Keratinocyte (primary cell): ENCODE data around the gene ELF1. TPM values are rescaled to one million over a fixed set of nuclear protein-coding genes. Genes with fewer than 3 reads are reported as not detected.

Source experiments
- DNase-seq: peaks from one replicate; pipeline ENCODE4 v3.0.0-alpha.2; 2011; ENCODE audit warnings: low read depth, missing footprints, low spot score
- FAIRE-seq: peaks from 2 replicates; lab custom pipeline; 2011; peaks lifted over from hg19 to GRCh38; lab: Jason Lieb, UNC
- H2AFZ ChIP-seq: 2 replicates; pipeline ENCODE4 v1.6.0; 2012; ENCODE audit warnings: low read length, control low read depth, inconsistent platforms; ENCODE audit not compliant: control insufficient read depth
- H3K27ac ChIP-seq: 2 replicates; pipeline ENCODE4 v1.5.1; 2011; ENCODE audit warnings: low read length; ENCODE audit not compliant: control insufficient read depth, insufficient read depth
- H3K27me3 ChIP-seq: 3 replicates; pipeline ENCODE4 v1.6.0; 2011; ENCODE audit warnings: low read length; ENCODE audit not compliant: control insufficient read depth, insufficient read depth; ENCODE audit errors: extremely low read depth
- H3K36me3 ChIP-seq, 2 experiments: 2 replicates in 1 of 2; 3 replicates in 1 of 2; pipeline ENCODE4 v1.5.1; 2011; ENCODE audit warnings: low read length in 2 of 2, mild to moderate bottlenecking in 1 of 2; ENCODE audit not compliant: control insufficient read depth in 2 of 2, insufficient read depth in 2 of 2; ENCODE audit errors: extremely low read depth in 1 of 2
- H3K4me1 ChIP-seq: 3 replicates; pipeline ENCODE4 v1.5.1; 2011; ENCODE audit warnings: low read length; ENCODE audit not compliant: control insufficient read depth, insufficient read depth; ENCODE audit errors: extremely low read depth
- H3K4me2 ChIP-seq: 3 replicates; pipeline ENCODE4 v1.6.0; 2011; ENCODE audit warnings: low read depth, low read length; ENCODE audit not compliant: control insufficient read depth, insufficient read depth; ENCODE audit errors: extremely low read depth
- H3K4me3 ChIP-seq, 3 experiments: fragments of 200-600 bp in 1 of 3; sonication (generic) in 1 of 3; 2 replicates in 2 of 3; 3 replicates in 1 of 3; pipeline ENCODE4 v1.5.1; 2011 to 2016; ENCODE audit warnings: low read length in 3 of 3, mild to moderate bottlenecking in 3 of 3, control low read depth in 2 of 3, inconsistent platforms in 1 of 3, low read depth in 1 of 3, mixed read lengths in 1 of 3, mixed run types in 1 of 3, moderate library complexity in 1 of 3; ENCODE audit not compliant: control insufficient read depth in 2 of 3, insufficient read depth in 2 of 3; ENCODE audit errors: extremely low read depth in 1 of 3
- H3K79me2 ChIP-seq: 2 replicates; pipeline ENCODE4 v1.6.0; 2012; ENCODE audit warnings: low read length; ENCODE audit not compliant: control insufficient read depth, insufficient read depth
- H3K9ac ChIP-seq: 3 replicates; pipeline ENCODE4 v1.6.0; 2011; ENCODE audit warnings: low read length; ENCODE audit not compliant: control insufficient read depth, insufficient read depth; ENCODE audit errors: extremely low read depth
- H3K9me1 ChIP-seq: 3 replicates; pipeline ENCODE4 v1.6.0; 2011; ENCODE audit warnings: low read length; ENCODE audit not compliant: control insufficient read depth, insufficient read depth; ENCODE audit errors: extremely low read depth
- H3K9me3 ChIP-seq: 2 replicates; pipeline ENCODE4 v1.5.1; 2012; ENCODE audit warnings: low read depth, low read length; ENCODE audit not compliant: control insufficient read depth
- H4K20me1 ChIP-seq: 3 replicates; pipeline ENCODE4 v1.6.0; 2011; ENCODE audit warnings: low read length; ENCODE audit not compliant: control insufficient read depth, insufficient read depth; ENCODE audit errors: extremely low read depth
- CTCF ChIP-seq, 3 experiments: IDR thresholded peaks in 1 of 3; conservative IDR thresholded peaks in 1 of 3; optimal IDR thresholded peaks in 1 of 3; 2 replicates in 2 of 3; 3 replicates in 1 of 3; pipeline versions ENCODE3 to v1.5.1; 2011; ENCODE audit warnings: low read length in 3 of 3, mild to moderate bottlenecking in 3 of 3, moderate library complexity in 2 of 3, control low read depth in 1 of 3, inconsistent platforms in 1 of 3; ENCODE audit not compliant: insufficient read depth in 2 of 3; ENCODE audit errors: extremely low read depth in 1 of 3
- EZH2 ChIP-seq: IDR thresholded peaks from one replicate; pipeline ENCODE4 v1.6.1; 2012; ENCODE audit warnings: inconsistent platforms, mild to moderate bottlenecking, low read length, moderate library complexity
- dilution Hi-C: fragments of 300-500 bp; cut with MboI; formaldehyde crosslinking; loops from one replicate; pipeline ENCODE4 v1.7.0; 2020; ENCODE audit warnings: low sequenced_read_pairs; ENCODE audit not compliant: extremely low pct_ligation_motif_present
- polyA plus RNA-seq, 5 experiments: library from polyadenylated mRNA; depleted of rRNA in 3 of 5; stranded (reverse) in 3 of 5; stranded (forward) in 1 of 5; unstranded in 1 of 5; fragments of >200 nt; gene quantifications; 1 replicate in 1 of 5; 2 replicates in 3 of 5; 3 replicates in 1 of 5; pipeline versions ENCODE4 v1.2.1 to v1.2.3, GENCODE V29; 2011 to 2012; ENCODE audit warnings: missing spikeins in 2 of 5, low read depth in 1 of 5, low replicate concordance in 1 of 5

ELF1 gene
- polyA plus RNA-seq, 1 donor (not counting 4 experiments of a cell fraction or from before 2014, with no cell fraction given), result 57.6 TPM

GRCh38 chr13:40968416-40969000 is 50.6 kb downstream of the ELF1 start:
- Histone ChIP-seq H4K20me1 (peaks cover 4% of the 10 kb centered on the region), H3K4me3 (no peak overlapping the region), H3K9ac (no peak overlapping the region), H3K4me2 (no peak overlapping the region), H3K36me3 (peaks cover 0 to 2% of the 10 kb centered on the region in 2 experiments), H3K79me2 (peaks cover 93% of the 10 kb centered on the region), H2AFZ (no peak overlapping the region), H3K4me1 (peaks cover 13% of the 10 kb centered on the region), H3K9me3 (no peaks in the 10 kb centered on the region), H3K27me3 (no peaks in the 10 kb centered on the region), H3K9me1 (peaks cover 3% of the 10 kb centered on the region), H3K27ac (no peak overlapping the region)
- TF ChIP-seq EZH2 (no peak), CTCF (optimal IDR thresholded peaks at IDR 0.05 in 1 of 3, IDR thresholded peaks at IDR 0.05 in 1 of 3, conservative IDR thresholded peaks at IDR 0.05 in 1 of 3; ENCODE audit: extremely low read depth in 1 of 3, insufficient read depth in 2 of 3, low read length in 3 of 3) (no peak)
- DNase-seq (no peak), FAIRE-seq (no peak)
- dilution Hi-C loops, result no loop called here

- Histone ChIP-seq H3K4me3 (no peak overlapping the region), H2AFZ (no peak overlapping the region), H3K9me3 (no peaks in the 10 kb centered on the region), H3K79me2 (peaks cover 93% of the 10 kb centered on the region), H3K27me3 (no peaks in the 10 kb centered on the region), H4K20me1 (peaks cover 4% of the 10 kb centered on the region), H3K9me1 (peaks cover 3% of the 10 kb centered on the region), H3K4me1 (peaks cover 17% of the 10 kb centered on the region), H3K27ac (no peak overlapping the region), H3K9ac (no peak overlapping the region), H3K4me2 (no peak overlapping the region), H3K36me3 (peaks cover 0 to 5% of the 10 kb centered on the region in 2 experiments)
- dilution Hi-C loops, result no loop called here
- FAIRE-seq (no peak), DNase-seq (no peak)
- TF ChIP-seq CTCF (optimal IDR thresholded peaks at IDR 0.05 in 1 of 3, IDR thresholded peaks at IDR 0.05 in 1 of 3, conservative IDR thresholded peaks at IDR 0.05 in 1 of 3; ENCODE audit: extremely low read depth in 1 of 3, insufficient read depth in 2 of 3, low read length in 3 of 3) (no peak), EZH2 (no peak)
These were observed 52.8 kb downstream of the ELF1 start for GRCh38 chr13:40966298-40966697.
